IMR-90 (cell line): ENCODE results near the gene GAS2L3. TPM values are rescaled to one million over a fixed set of nuclear protein-coding genes. Genes with fewer than 3 reads are reported as not detected.

Experiments
- ATAC-seq: fragments of 200-7000 bp; cut with Tn5 transposase; 2 replicates; pipeline ENCODE4 v1.9.1; 2020; ENCODE audit warnings: low read depth, mild to moderate bottlenecking, moderate library complexity
- BruUV-seq: library from RNA; stranded (reverse); fragments of 400-500 nt; replicated peaks from 2 replicates; lab custom pipeline; 2021; lab: Mats Ljungman, UMichigan
- CTCF ChIA-PET: fragments of 300-600 bp; formaldehyde crosslinking; extraction: SDS; loops from one replicate; lab custom pipeline; 2021; ENCODE audit warnings: antibody characterized with exemption; lab: Yijun Ruan, JAX
- POLR2A ChIA-PET: fragments of 300-600 bp; sonication (Branson Sonifier 250); formaldehyde crosslinking; loops from one replicate; lab custom pipeline; 2022; ENCODE audit warnings: antibody characterized with exemption; ENCODE audit not compliant: unreplicated experiment; lab: Charles Lee
- DNase-seq: peaks from one replicate; pipeline ENCODE4 v3.0.0; 2013
- H2AFZ ChIP-seq: replicated peaks from 2 replicates; pipeline ENCODE3; 2013; ENCODE audit warnings: low read length, mild to moderate bottlenecking; ENCODE audit not compliant: poor library complexity
- H2AK5ac ChIP-seq: 2 replicates; pipeline ENCODE4 v1.6.1; 2013; ENCODE audit warnings: low read depth, low read length, inconsistent platforms
- H2AK9ac ChIP-seq: replicated peaks from 2 replicates; pipeline ENCODE3; 2013; ENCODE audit warnings: mild to moderate bottlenecking, low read depth, low read length, moderate library complexity; ENCODE audit not compliant: poor library complexity
- H2BK120ac ChIP-seq: 2 replicates; pipeline ENCODE4 v1.6.1; 2013; ENCODE audit warnings: low read depth, low read length, inconsistent platforms
- H2BK15ac ChIP-seq: 3 replicates; pipeline ENCODE4 v1.6.1; 2013; ENCODE audit warnings: low read depth, low read length, inconsistent platforms
- H2BK20ac ChIP-seq: 2 replicates; pipeline ENCODE4 v1.6.1; 2013; ENCODE audit warnings: low read depth, mild to moderate bottlenecking, inconsistent platforms, low read length, moderate library complexity
- H2BK5ac ChIP-seq: 2 replicates; pipeline ENCODE4 v1.6.1; 2013; ENCODE audit warnings: mild to moderate bottlenecking, low read depth, low read length, inconsistent platforms; ENCODE audit not compliant: poor library complexity, severe bottlenecking
- H3K14ac ChIP-seq: replicated peaks from 2 replicates; pipeline ENCODE4 v1.6.1; 2013; ENCODE audit warnings: low read depth, low read length, inconsistent platforms
- H3K18ac ChIP-seq: 2 replicates; pipeline ENCODE4 v1.6.1; 2013; ENCODE audit warnings: low read depth, low read length, control low read depth
- H3K23ac ChIP-seq: 2 replicates; pipeline ENCODE4 v1.6.1; 2013; ENCODE audit warnings: low read depth, low read length, inconsistent platforms
- H3K27ac ChIP-seq: 2 replicates; pipeline ENCODE4 v1.5.1; 2013; ENCODE audit warnings: mild to moderate bottlenecking, control low read depth, low read length; ENCODE audit not compliant: insufficient read depth
- H3K27me3 ChIP-seq: 2 replicates; pipeline ENCODE4 v1.6.1; 2013; ENCODE audit warnings: low read length; ENCODE audit not compliant: control insufficient read depth, insufficient read depth
- H3K36me3 ChIP-seq: 2 replicates; pipeline ENCODE4 v1.6.1; 2013; ENCODE audit warnings: low read length, mixed read lengths; ENCODE audit not compliant: control insufficient read depth, insufficient read depth
- H3K4ac ChIP-seq: 2 replicates; pipeline ENCODE4 v1.6.1; 2013; ENCODE audit warnings: low read depth, low read length, inconsistent platforms
- H3K4me1 ChIP-seq: 2 replicates; pipeline ENCODE4 v1.6.1; 2013; ENCODE audit warnings: low read length, mixed read lengths; ENCODE audit not compliant: control insufficient read depth, insufficient read depth
- H3K4me2 ChIP-seq: 2 replicates; pipeline ENCODE4 v1.6.1; 2013; ENCODE audit warnings: low read depth, mild to moderate bottlenecking, control low read depth, low read length, moderate library complexity
- H3K4me3 ChIP-seq: 2 replicates; pipeline ENCODE4 v1.5.1; 2013; ENCODE audit warnings: low read depth, mild to moderate bottlenecking, control low read depth, low read length, moderate library complexity; ENCODE audit not compliant: insufficient read depth
- H3K56ac ChIP-seq: 2 replicates; pipeline ENCODE4 v1.6.1; 2013; ENCODE audit warnings: low read length, inconsistent platforms; ENCODE audit not compliant: insufficient read depth; ENCODE audit errors: extremely low read depth
- H3K79me1 ChIP-seq, 2 experiments: 2 replicates each; pipeline ENCODE4 v1.6.1; 2013; ENCODE audit warnings: low read length in 2 of 2, inconsistent platforms in 1 of 2, low read depth in 1 of 2
- H3K9ac ChIP-seq: 2 replicates; pipeline ENCODE4 v1.6.1; 2013; ENCODE audit warnings: low read depth, low read length, control low read depth
- H3K9me1 ChIP-seq: 2 replicates; pipeline ENCODE4 v1.6.1; 2013; ENCODE audit warnings: low read length, inconsistent platforms; ENCODE audit not compliant: insufficient read depth
- H3K9me3 ChIP-seq: 2 replicates; pipeline ENCODE4 v1.6.1; 2013; ENCODE audit warnings: low read length; ENCODE audit not compliant: control insufficient read depth, insufficient read depth
- H4K20me1 ChIP-seq: 2 replicates; pipeline ENCODE4 v1.6.1; 2013; ENCODE audit warnings: low read length, inconsistent platforms; ENCODE audit not compliant: insufficient read depth
- H4K5ac ChIP-seq: 2 replicates; pipeline ENCODE4 v1.6.1; 2013; ENCODE audit warnings: mild to moderate bottlenecking, low read depth, low read length, control low read depth
- H4K8ac ChIP-seq, 2 experiments: 2 replicates each; pipeline ENCODE4 v1.6.1; 2013; ENCODE audit warnings: low read depth in 2 of 2, low read length in 2 of 2, control low read depth in 1 of 2, inconsistent platforms in 1 of 2
- H4K91ac ChIP-seq: 2 replicates; pipeline ENCODE4 v1.6.1; 2013; ENCODE audit warnings: low read depth, low read length, inconsistent platforms; ENCODE audit not compliant: insufficient read depth
- BHLHE40 ChIP-seq: fragments of 150-350 bp; IDR thresholded peaks from 2 replicates; pipeline ENCODE4 v1.6.1; 2016; ENCODE audit warnings: mild to moderate bottlenecking, low read depth, low read length
- CEBPB ChIP-seq: IDR thresholded peaks from 2 replicates; pipeline ENCODE4 v1.6.1; 2012; ENCODE audit warnings: low read depth, low read length, improper control_type of control experiment
- CHD1 ChIP-seq: IDR thresholded peaks from 2 replicates; pipeline ENCODE4 v1.6.1; 2012; ENCODE audit warnings: low read depth, low read length, improper control_type of control experiment
- CTCF ChIP-seq: conservative IDR thresholded peaks from 2 replicates; pipeline ENCODE4 v1.5.1; 2012; ENCODE audit warnings: mild to moderate bottlenecking, low read depth, low read length, improper control_type of control experiment
- FOS ChIP-seq: fragments of 150-350 bp; IDR thresholded peaks from 2 replicates; pipeline ENCODE4 v1.6.1; 2016; ENCODE audit warnings: low read depth, low read length
- MAFK ChIP-seq: IDR thresholded peaks from 2 replicates; pipeline ENCODE4 v1.6.1; 2012; ENCODE audit warnings: low read depth, low read length, improper control_type of control experiment
- MAZ ChIP-seq: IDR thresholded peaks from 2 replicates; pipeline ENCODE4 v1.6.1; 2012; ENCODE audit warnings: low read depth, mild to moderate bottlenecking, low read length, improper control_type of control experiment, moderate library complexity, borderline replicate concordance
- MXI1 ChIP-seq: IDR thresholded peaks from 2 replicates; pipeline ENCODE4 v1.6.1; 2012; ENCODE audit warnings: low read depth, mild to moderate bottlenecking, low read length, moderate library complexity, borderline replicate concordance
- NFE2L2 ChIP-seq: fragments of 150-350 bp; IDR thresholded peaks from 2 replicates; pipeline ENCODE4 v1.6.1; 2016; ENCODE audit warnings: low read depth, mild to moderate bottlenecking, low read length
- POLR2A ChIP-seq: IDR thresholded peaks from 2 replicates; pipeline ENCODE4 v1.6.1; 2012; ENCODE audit warnings: mild to moderate bottlenecking, low read depth, low read length
- RAD21 ChIP-seq: IDR thresholded peaks from 2 replicates; pipeline ENCODE4 v1.6.1; 2012; ENCODE audit warnings: low read length, improper control_type of control experiment
- RCOR1 ChIP-seq: IDR thresholded peaks from 2 replicates; pipeline ENCODE4 v1.6.1; 2012; ENCODE audit warnings: mild to moderate bottlenecking, low read length, improper control_type of control experiment; ENCODE audit not compliant: insufficient replicate concordance
- RFX5 ChIP-seq: IDR thresholded peaks from 2 replicates; pipeline ENCODE4 v1.8.0; 2012; ENCODE audit warnings: low read depth, mild to moderate bottlenecking, low read length, moderate library complexity
- SMC3 ChIP-seq: fragments of 150-350 bp; IDR thresholded peaks from 2 replicates; pipeline ENCODE4 v1.6.1; 2016; ENCODE audit warnings: low read depth, mild to moderate bottlenecking, antibody characterized with exemption, low read length, moderate library complexity
- WGBS, 2 experiments: methylation state at CpG; one replicate each; pipeline versions ENCODE4 v1.1.5 to v1.1.7; 2013; ENCODE audit warnings: missing lambda C conversion rate in 2 of 2; ENCODE audit not compliant: insufficient read length in 1 of 2; ENCODE audit errors: extremely low coverage in 2 of 2; 5-methylcytosine and 5-hydroxymethylcytosine counted together
- dilution Hi-C: fragments of 300-500 bp; cut with HindIII; formaldehyde crosslinking; loops from one replicate; pipeline ENCODE4 v1.14.3; 2018; ENCODE audit warnings: low sequenced_read_pairs; ENCODE audit not compliant: unreplicated experiment
- in situ Hi-C: fragments of 300-500 bp; cut with MboI; formaldehyde crosslinking; loops from 3 replicates; pipeline ENCODE4 v1.14.3; 2019; ENCODE audit warnings: low sequenced_read_pairs, inconsistent platforms, mixed read lengths
- intact Hi-C: fragments of 100-400 bp; cut with micrococcal nuclease; formaldehyde crosslinking; loops from 2 replicates; pipeline ENCODE4 v1.10.0; 2022
- polyA plus RNA-seq, 3 experiments: library from polyadenylated mRNA; depleted of rRNA; stranded (reverse); fragments of >200 nt; gene quantifications; 2 replicates each; pipeline ENCODE4 v1.2.3, GENCODE V29; 2012; ENCODE audit warnings: low replicate concordance in 1 of 3
- total RNA-seq: library from RNA; depleted of rRNA; stranded (reverse); fragments of >200 nt; gene quantifications from 2 replicates; pipeline ENCODE4 v1.2.3, GENCODE V29; 2012
- TF ChIP-seq, protein P1 (sequence below): fragments of 150-350 bp; IDR thresholded peaks from 2 replicates; pipeline ENCODE4 v1.6.1; 2016; ENCODE audit warnings: low read depth, mild to moderate bottlenecking, low read length, moderate library complexity, borderline replicate concordance
- TF ChIP-seq, protein P2 (sequence below): fragments of 150-350 bp; IDR thresholded peaks from 2 replicates; pipeline ENCODE4 v1.6.1; 2017; ENCODE audit warnings: mild to moderate bottlenecking, antibody characterized with exemption, low read length, low read depth

The GAS2L3 gene
- total and polyA plus RNA-seq, 2 of the 4 experiments (the other 2 are of a cell fraction), result 5.2 to 15.6 TPM

DNA sequence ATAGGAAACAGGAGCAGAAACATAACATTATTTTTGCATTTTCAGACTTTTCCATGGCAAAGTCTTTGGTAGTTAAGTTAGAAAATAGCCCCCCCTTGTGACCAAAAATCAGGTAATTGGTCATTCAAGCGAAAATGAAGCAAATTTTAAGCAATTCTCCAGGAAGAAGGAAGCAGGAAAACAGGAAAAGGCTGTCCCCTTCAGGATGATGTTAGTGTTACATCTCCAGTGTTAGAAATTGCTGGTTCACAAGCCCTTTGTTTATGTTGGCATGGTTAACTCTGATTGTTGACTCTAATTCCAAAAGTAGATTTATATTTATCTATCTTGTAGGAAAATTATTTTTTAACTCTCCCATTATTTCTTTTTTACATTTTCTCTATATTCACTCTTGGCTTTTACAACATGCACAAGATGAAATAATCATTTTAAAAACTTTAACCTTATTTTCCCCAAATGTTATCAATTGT lies 18.8 kb upstream of the GAS2L3 start:
- POLR2A ChIA-PET, result no interaction called here
- H3K9me3 ChIP-seq, result no peaks in the 10 kb centered on the region
- no TSS peak for BruUV-seq
- ATAC-seq (peak; percentile 90), DNase-seq (peak; percentile 90)
- H4K91ac ChIP-seq, result no peak overlapping the region
- no peaks in the 10 kb centered on the region for H4K20me1 ChIP-seq
- H2AFZ ChIP-seq, result no peak overlapping the region
- H3K9me1 ChIP-seq, result no peaks in the 10 kb centered on the region
- H4K8ac ChIP-seq, result no peak overlapping the region
- TF ChIP-seq NFE2L2 (0 out of 2 replicates have a peak, but pooled peaks have one; percentile 32), CTCF (peak; percentile 99; the same call in 1 of the 2 replicates), MAFK (peak; percentile 33), MAZ (no peak), MXI1 (no peak), RAD21 (peak; percentile 85), FOS (no peak), RCOR1 (no peak), SMC3 (peak; percentile 90), CHD1 (no peak), BHLHE40 (no peak), POLR2A (no peak), RFX5 (no peak), CEBPB (peak; percentile 67)
- TF ChIP-seq, protein P1, sequence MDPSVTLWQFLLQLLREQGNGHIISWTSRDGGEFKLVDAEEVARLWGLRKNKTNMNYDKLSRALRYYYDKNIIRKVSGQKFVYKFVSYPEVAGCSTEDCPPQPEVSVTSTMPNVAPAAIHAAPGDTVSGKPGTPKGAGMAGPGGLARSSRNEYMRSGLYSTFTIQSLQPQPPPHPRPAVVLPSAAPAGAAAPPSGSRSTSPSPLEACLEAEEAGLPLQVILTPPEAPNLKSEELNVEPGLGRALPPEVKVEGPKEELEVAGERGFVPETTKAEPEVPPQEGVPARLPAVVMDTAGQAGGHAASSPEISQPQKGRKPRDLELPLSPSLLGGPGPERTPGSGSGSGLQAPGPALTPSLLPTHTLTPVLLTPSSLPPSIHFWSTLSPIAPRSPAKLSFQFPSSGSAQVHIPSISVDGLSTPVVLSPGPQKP, result no peak
- TF ChIP-seq, protein P2, sequence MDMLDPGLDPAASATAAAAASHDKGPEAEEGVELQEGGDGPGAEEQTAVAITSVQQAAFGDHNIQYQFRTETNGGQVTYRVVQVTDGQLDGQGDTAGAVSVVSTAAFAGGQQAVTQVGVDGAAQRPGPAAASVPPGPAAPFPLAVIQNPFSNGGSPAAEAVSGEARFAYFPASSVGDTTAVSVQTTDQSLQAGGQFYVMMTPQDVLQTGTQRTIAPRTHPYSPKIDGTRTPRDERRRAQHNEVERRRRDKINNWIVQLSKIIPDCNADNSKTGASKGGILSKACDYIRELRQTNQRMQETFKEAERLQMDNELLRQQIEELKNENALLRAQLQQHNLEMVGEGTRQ, result no peak
- no peak overlapping the region for H3K4me2 ChIP-seq
- no peak overlapping the region for H3K56ac ChIP-seq
- H3K18ac ChIP-seq, result no peak overlapping the region
- dilution Hi-C loops (no loop called here), in situ Hi-C loops (loop anchor here (5.0 kb wide), 1 partner anchor 312 kb away; no protein-coding TSS in a partner anchor), intact Hi-C loops (loop anchor here (1.0 to 5.0 kb wide), 6 partner anchors 178 to 744 kb away; no protein-coding TSS in a partner anchor)
- no peak overlapping the region for H3K4me3 ChIP-seq
- H2BK5ac ChIP-seq, result no peak overlapping the region
- H3K23ac ChIP-seq, result no peak overlapping the region
- H2BK20ac ChIP-seq, result no peak overlapping the region
- H3K27me3 ChIP-seq, result no peaks in the 10 kb centered on the region
- CTCF ChIA-PET, result interaction anchor here (0.7 to 1.7 kb wide), 13 partner anchors 8 to 400 kb away, joined by 3 to 6 read pairs (median 4); partner anchors contain the start of genes GAS2L3 and SCYL2
- no peaks in the 10 kb centered on the region for H3K36me3 ChIP-seq
- H2BK120ac ChIP-seq, result no peak overlapping the region
- H3K14ac ChIP-seq, result no peak overlapping the region
- no peak overlapping the region for H4K5ac ChIP-seq
- no peaks in the 10 kb centered on the region for H3K79me1 ChIP-seq
- no peak overlapping the region for H3K27ac ChIP-seq
- no peak overlapping the region for H2AK5ac ChIP-seq
- no peak overlapping the region for H2AK9ac ChIP-seq
- no CpG with 5 or more reads among the region's 1 CpG for WGBS, 2 experiments
- H3K4me1 ChIP-seq, result 0 out of 2 replicates have a peak, but pooled peaks cover 2% of the 10 kb centered on the region
- no peak overlapping the region for H2BK15ac ChIP-seq
- no peak overlapping the region for H3K9ac ChIP-seq
- H3K4ac ChIP-seq, result no peak overlapping the region
